HG02763 (cell line): ENCODE measurements around the gene FBXO45.
"Not testable (repeated sequence)": the region's sequence is repeated elsewhere in the genome, so short reads cannot be mapped to it uniquely, and the experiment has no call there.

Source experiments
- ATAC-seq: cut with Tn5 transposase; IDR thresholded peaks from one replicate; pipeline ENCODE4 v1.9.1; 2021; ENCODE audit warnings: mild to moderate bottlenecking, moderate library complexity; ENCODE audit not compliant: unreplicated experiment

The FBXO45 gene

DNA sequence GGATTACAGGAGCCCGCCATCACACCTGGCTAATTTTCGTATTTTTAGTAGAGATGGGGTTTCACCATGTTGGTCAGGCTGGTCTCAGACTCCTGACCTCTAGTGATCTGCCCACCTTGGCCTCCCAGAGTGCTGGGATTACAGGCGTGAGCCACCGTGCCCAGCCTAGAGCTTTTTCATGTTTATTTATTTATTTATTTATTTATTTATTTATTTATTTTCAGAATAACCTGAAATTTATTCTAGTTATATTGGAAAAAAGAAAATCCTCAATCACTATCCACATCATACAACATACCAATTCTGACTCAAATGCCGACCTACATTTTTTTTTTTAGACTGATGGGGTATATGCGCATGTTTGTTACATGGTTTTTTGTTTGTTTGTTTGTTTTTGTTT, 46.8 kb downstream of the FBXO45 start:
- ATAC-seq, result not testable (repeated sequence)

DNA sequence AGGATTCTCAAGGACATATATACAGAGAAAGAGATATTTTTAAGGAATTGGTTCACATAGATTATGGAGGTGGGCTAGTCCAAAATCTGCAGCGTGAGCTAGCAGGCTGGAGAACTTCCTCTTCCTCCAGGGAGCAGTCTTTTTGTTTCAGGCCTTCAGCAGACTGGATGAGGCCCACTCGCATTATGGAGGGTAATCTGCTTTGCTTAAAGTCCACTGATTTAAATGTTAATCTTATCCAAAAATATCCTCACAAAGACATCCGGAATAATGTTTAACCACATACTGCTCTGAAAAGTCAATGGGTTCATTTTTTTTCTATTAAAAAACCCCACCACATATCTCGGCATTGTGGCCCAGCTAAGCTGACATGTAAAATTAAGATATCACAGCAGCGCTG, 48.8 kb downstream of the FBXO45 start:
- ATAC-seq, result no peak

DNA sequence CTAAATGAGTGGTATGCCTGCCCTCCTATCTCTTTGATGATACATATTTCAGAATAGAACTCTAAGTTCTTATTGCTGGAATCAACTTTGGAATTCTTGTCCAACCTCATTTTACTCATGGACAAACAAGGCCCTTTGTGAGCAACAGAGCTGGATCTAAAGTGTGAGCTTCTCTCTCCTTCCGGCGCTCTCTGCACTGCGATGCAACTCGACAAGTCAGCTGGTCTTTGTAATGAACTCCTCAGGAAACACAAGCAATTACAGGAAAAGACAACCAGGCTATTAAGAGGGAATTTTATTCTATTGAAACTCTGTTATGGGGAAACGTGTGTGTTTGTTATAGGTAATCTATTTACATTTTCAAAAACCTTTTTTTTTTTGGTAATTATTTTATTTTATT, 50.8 kb downstream of the FBXO45 start:
- no peak for ATAC-seq

DNA sequence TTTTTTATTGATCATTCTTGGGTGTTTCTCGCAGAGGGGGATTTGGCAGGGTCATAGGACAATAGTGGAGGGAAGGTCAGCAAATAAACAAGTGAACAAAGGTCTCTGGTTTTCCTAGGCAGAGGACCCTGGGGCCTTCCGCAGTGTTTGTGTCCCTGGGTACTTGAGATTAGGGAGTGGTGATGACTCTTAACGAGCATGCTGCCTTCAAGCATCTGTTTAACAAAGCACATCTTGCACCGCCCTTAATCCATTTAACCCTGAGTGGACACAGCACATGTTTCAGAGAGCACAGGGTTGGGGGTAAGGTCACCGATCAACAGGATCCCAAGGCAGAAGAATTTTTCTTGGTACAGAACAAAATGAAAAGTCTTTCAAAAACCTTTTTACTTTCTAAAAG, 51.2 kb downstream of the FBXO45 start:
- ATAC-seq, result not testable (repeated sequence)

DNA sequence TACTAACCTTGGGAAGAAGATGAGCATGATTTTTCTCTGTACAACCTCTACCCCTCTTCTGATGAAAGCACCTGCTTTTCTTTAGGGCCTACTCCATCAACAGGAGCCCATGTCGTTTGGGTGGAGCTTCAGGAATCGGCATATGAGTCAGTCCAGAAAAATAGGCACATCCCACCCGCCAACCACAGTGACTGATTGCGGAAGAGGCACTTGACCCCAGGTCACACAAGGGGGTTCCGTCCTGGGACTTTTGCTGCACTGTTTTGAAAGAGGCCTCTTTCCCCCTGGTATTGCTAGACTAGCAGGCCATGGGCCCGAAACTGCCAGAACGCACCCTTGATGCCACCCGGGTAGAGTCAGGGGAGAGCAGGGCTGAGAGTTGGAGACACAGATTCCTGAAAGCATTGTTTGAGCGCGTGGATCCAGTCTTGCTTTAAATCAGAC, 51.7 kb downstream of the FBXO45 start:
- no peak for ATAC-seq

DNA sequence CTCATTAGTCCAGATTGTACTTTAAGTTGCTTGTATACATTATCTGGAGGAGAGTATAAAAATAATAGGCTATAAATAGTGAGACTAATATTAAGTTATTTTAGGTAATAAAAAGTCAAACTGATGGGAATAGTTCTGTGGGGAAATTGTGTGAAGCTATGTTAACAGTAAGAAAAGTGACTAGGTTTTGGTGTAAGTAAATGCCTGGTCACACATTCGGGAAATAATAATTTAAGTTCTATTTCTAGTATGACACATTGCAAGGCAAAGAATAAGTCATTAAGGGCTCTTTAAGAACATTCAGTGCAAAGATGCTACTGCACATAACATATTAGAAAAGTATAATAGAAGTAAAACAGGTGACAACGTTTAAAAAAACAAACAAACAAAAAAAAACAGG, 52.2 kb downstream of the FBXO45 start:
- ATAC-seq, result no peak

DNA sequence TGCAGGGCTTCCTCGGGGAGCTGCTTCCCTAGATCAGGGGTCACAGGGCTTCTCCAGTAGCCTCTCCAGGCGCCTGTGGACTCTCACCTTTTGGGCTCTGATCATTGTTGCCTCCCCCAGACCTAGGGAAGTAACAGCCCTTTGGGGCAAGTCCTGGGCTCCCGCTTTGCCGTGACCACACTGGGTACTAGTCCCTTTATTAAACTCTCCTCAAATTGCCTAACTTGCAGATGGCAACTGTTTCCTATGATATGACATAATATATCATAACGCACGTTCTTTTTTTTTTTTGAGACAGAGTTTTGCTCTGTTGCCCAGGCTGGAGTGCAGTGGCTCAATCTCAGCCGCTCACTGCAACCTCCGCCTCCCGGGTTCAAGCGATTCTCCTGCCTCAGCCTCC, 53.2 kb downstream of the FBXO45 start:
- no peak for ATAC-seq

DNA sequence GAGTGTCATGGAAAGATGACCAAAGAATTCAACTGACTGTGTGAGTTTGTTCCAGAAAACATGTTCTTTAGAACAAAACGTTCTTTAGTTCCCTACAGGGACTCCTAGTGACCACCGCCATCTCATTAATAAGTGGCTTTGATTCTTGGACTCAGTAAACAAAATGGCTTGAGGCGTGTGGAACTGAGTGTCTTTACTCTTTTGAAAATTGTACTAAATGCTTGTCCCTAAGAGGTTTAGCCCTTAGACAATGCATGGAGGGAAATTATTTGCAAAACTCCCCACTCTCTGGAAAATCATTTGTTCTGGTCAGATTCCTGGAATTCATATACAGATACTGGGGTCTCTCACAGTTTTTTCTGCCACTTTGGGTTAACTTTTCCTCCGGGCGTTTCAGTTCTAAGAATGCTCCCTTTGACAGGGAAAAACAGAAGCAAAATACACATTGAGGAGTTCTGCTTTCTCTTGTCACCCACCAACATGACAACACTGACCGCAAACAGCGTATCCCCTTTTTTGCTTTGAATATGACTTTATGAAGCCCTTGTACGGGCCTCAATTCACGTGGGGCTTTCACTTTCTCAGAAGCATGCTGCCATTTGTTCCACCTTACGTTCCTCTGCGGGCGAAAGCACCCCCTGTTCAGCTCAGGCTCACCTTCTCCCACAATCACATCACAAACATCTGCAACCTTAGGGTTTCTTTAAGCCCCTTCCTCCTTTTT, 55.8 kb downstream of the FBXO45 start:
- ATAC-seq, result no peak

DNA sequence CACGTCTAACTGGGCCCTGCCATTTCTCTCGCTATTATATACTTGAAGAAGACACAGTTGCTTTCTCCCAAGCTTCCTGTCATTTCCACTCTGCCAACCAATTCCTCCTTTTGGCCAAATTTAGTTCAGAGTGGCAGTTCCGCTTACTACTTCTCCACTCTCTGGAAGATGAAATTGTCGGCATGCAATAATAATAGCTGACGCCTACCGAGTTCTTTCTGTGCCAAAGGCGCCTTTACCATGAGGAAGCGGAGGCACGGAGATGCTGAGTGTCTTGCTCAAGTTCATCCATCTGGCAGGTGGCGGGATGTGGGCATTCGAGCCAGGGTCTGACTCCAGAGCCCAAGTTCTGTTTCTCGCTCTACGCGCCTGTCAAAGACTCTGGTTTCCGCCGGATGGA, 56.4 kb downstream of the FBXO45 start:
- ATAC-seq, result no peak

DNA sequence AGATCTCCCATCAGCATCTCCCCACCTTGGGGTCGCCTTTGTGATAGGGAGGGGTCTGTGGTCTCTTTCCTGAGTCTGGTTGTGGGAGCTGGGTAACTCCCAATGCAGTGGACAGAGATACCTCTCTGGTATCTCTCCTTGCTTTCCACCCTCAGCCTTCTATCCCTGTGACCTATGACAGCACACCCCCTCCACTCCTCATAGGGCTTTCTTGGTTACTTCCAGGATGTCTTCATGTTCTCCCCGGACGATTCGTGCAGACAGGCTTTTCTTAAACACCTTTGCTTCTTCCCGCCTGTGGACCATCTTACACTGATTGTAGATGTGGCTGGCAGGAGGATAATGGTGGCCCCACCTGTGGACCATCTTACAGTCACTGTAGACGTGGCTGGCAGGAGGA, 56.9 kb downstream of the FBXO45 start:
- ATAC-seq, result no peak

DNA sequence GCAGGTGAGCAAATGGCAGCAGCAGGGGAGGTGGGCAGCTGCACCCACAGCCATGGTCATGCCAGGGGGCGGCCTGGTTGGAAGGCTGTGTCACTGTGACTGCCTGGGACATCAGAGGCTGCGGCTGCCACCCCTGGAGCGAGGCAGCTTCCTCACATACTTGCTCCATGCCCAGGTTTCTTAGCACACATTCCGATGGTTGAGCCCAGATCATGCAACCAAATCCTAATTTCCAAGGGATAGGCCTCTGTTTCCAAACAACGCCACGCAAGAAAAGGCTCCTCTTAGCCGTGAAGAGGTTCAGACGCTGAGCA, 59.4 kb downstream of the FBXO45 start:
- ATAC-seq, result no peak

DNA sequence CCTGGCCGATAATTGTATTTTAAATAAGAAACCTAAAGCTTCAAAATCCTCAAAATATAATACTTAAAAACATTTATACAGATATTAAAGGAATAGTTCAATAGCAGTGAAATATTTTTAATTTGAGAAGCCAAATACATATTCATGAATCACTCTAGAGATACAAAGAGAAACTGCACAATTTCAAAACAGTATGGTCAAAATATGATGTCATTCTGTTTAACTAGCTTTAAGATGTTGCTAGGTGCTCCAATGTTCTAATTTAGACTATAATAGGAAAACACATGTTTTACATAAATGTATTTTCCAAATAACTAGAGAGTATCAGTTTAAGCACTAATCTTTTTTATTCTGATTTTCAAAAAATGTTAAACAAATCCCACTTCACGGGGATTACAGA, 60.8 kb downstream of the FBXO45 start:
- no peak for ATAC-seq

DNA sequence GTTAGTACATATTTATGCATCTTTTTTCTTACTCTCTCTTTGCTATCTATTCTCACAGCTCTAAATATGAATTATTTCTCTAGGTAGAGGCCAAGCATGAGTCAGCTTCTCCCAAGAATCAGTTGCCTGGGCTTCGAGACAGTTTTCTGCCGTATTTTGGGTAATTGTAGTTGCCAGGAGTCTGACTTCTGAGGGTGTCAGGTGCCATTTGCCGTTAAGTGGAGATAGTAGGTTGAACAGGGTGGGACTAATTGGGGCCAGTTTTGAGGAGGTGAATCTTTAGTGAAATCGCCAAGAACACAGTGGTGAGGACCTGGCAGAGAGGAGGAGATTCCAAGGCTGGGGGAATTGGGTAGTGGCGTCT, 63.2 kb downstream of the FBXO45 start:
- ATAC-seq, result no peak

DNA sequence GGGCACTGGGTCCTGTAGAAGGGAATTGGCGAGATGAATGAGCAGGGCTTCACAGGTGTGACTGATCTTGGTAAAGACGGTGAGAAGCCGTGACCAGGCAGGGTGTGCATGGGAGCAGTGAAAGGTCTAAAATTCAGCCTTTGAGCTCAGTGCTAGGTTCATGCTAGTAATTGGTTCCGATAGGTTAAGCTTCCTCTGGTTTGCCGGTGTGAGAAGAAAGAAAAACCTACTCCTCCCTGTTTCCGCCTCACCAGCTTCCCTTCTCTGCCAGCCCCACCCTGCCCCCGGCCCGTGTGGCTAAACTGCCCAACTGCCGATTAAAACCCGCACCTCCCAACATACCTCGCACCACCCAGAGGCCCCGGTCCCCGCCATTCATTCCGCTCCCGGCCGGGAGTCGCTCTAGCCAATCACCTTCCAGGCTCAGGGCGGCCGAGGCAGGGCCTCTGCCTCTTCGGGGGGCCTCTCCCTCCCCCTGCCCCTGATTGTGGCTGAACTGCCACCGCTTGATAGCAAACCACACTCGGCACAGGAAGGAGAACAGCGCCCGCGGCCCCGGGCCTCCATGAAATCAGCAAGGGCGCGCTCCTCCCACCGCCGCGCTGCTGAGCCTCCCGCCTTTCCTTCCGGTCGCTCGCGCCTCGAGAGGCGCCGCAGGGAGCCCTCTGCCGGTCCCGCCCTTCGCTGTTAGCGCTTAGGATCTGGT, 63.7 kb downstream of the FBXO45 start:
- ATAC-seq, result peak; percentile 76

DNA sequence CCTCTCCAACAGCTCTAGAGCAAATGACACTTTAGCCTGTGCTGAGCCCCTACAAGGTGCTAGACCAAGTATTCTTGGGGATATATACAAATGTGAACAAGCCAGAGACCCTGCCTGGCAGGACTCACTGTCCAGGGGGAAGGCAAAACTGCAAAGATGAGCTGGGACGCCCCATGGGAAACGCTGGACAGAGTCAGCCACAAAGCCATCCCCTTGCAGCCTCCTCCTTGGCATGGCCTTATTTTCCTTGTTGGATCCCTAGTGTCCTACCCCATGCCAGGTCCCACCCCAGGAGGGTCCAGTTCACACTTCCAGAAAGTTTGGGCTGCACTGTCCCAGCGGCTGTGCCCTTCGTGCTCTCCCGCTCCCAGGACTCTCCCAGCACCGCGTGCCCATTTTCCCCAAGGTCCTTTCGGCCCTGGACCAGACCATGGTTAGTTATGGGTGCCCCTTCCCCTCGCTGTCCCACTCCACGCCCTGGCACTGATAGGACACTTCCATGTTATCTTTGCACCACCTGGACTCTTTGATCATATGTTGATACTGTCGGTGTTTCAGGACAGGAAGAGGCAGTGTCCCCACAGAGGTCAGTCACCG, 65.2 kb downstream of the FBXO45 start:
- no peak for ATAC-seq

DNA sequence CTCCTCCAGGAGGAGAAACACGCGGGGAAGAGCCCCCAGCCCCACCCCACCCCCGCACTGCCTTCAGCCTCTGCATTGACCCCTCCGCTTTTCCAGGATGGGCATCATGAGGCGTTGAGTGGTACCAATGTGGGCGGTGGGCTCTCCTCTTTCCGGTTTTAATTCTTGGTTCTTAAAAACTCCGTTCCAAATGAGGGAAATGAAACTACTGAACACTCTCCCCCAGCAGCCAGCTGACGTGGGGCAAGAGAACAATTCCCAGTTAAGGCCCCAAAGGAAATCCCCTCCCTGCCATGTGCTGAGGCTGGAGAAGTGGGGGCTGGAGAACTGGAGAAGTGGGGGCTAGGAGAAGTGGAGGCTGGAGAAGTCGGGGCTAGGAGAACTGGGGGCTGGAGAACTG, 65.8 kb downstream of the FBXO45 start:
- no peak for ATAC-seq

DNA sequence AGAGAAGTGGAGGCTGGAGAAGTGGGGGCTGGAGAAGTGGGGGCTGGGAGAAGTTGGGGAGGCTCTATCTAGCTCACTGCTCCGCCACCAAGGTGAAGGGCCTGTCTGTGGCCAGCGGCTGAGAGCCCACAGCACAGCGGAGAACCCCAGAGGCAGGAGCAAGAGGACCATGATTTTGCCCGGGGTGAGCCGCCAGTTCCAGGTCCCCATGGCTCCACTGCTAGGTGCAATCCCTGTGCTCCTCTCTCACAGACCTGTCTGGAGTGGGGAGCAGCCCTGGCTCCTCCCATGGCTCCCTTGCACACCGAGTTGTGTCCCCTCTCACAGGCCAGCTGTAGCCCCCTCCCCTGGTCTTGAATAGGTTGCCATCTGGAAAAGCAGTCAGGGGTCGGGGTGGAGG, 66.4 kb downstream of the FBXO45 start:
- ATAC-seq, result no peak

DNA sequence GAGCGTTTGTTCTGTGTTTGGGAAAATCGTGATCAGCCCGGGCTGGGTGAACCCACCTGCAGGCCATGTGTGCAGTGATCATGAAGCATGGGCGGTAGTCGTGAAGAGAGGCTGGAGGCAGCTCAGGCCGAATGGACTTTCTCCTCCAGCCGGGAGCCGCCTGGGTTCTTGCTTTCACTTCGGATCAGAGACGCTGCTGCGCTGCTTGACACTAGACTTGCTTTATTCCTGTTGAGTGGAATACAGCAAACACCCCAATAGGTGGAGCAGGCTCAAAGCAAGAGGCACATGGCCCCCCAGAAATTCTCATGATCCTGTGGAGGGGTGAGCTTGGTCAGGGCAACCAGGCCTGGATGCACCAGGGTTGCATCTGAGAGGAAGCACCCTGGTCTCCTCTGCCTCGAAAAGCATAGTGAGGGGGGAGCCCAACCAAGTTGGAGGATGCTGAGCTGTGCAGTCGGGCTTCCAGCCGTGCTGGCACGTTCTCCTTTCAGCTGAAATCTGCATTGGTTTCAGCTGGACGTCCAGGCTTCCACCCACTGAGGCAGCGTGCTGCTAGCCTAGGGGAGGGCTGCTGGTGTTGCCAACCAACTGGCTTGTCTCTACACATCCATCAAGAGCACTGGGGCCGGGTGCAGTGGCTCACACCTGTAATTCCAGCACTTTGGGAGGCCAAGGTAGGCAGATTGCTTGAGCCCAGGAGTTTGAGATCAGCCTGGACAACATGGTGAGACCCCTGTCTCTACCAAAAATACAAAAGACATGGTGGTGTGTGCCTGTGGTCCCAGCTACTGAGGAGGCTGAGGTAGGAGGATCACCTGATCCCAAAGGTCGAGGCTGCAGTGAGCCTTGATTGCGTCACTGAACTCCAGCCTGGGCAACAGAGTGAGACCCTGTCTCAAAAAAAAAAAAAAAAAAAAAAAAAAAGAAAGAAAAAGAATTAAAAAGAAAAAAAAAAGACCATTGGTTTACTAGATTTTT, 68.2 kb downstream of the FBXO45 start:
- no peak for ATAC-seq

DNA sequence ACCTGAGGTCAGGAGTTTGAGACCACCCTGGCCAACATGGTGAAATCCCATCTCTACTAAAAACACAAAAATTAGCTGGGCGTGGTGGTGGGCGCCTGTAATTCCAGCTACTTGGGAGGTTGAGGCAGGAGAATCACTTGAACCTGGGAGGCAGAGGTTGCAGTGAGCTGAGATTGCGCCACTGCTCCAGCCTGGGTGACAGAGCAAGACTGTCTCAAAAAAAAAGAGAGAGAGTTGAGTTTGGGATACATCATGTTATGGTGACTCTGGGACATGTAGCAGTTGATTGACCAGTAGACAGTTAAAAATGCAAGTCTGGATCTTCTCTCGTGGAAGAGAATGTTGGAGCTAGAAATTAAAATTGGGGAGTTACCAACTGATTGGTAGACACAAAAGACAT, 69.5 kb downstream of the FBXO45 start:
- not testable (repeated sequence) for ATAC-seq
